NCI-H2081 treated with DMSO at 0.1 percent for 48 hours (cell line): Measurements from ENCODE around the gene TOB1.
"Not testable (repeated sequence)": the region's sequence is repeated elsewhere in the genome, so short reads cannot be mapped to it uniquely, and the experiment has no call there.

Experiments used
- DNase-seq: peaks from one replicate; lab custom pipeline; 2025; lab: John Stamatoyannopoulos, UW

The TOB1 gene

GRCh38 chr17:50868140-50868438 is 1.9 kb upstream of the TOB1 start:
- DNase-seq, result no peak

- DNase-seq, result peak; percentile 97
Measured at GRCh38 chr17:50867363-50868139, 1.4 kb upstream of the TOB1 start.

GRCh38 chr17:50866950-50867362 is 802 bp upstream of the TOB1 start:
- no peak for DNase-seq

GRCh38 chr17:50865868-50866260 is 290 bp downstream of the TOB1 start:
- DNase-seq, result no peak

- no peak for DNase-seq
Measured at GRCh38 chr17:50865060-50865867, 890 bp downstream of the TOB1 start.

- no peak for DNase-seq
Measured at GRCh38 chr17:50864747-50865059, 1.5 kb downstream of the TOB1 start.

- no peak for DNase-seq
Measured at GRCh38 chr17:50863931-50864330, 2.2 kb downstream of the TOB1 start.

GRCh38 chr17:50863221-50863843 is 2.8 kb downstream of the TOB1 start:
- DNase-seq, result no peak

GRCh38 chr17:50861822-50862528 is 4.2 kb downstream of the TOB1 start:
- no peak for DNase-seq

GRCh38 chr17:50861334-50861676 is 4.8 kb downstream of the TOB1 start:
- no peak for DNase-seq

GRCh38 chr17:50859727-50860126 is 6.4 kb downstream of the TOB1 start:
- not testable (repeated sequence) for DNase-seq

- DNase-seq, result no peak
Measured at GRCh38 chr17:50858486-50859225, 7.5 kb downstream of the TOB1 start.

- no peak for DNase-seq
Measured at GRCh38 chr17:50856431-50856830, 9.7 kb downstream of the TOB1 start.

GRCh38 chr17:50855708-50856330 is 10.3 kb downstream of the TOB1 start:
- no peak for DNase-seq

- no peak for DNase-seq
Measured at GRCh38 chr17:50853781-50854180, 12.4 kb downstream of the TOB1 start.

GRCh38 chr17:50853015-50853615 is 13.0 kb downstream of the TOB1 start:
- DNase-seq, result no peak

GRCh38 chr17:50850640-50851039 is 15.5 kb downstream of the TOB1 start:
- DNase-seq, result no peak

- DNase-seq, result no peak
Measured at GRCh38 chr17:50848711-50849110, 17.4 kb downstream of the TOB1 start.

- DNase-seq, result no peak
Measured at GRCh38 chr17:50848039-50848438, 18.1 kb downstream of the TOB1 start.

- no peak for DNase-seq
Measured at GRCh38 chr17:50847566-50847965, 18.6 kb downstream of the TOB1 start.
